HepG2 (cell line): Measurements from ENCODE around the gene RORC. TPM values are rescaled to one million over a fixed set of nuclear protein-coding genes. Genes with fewer than 3 reads are reported as not detected.

Source experiments
- ATAC-seq: fragments of 200-7000 bp; cut with Tn5 transposase; 3 replicates; pipeline ENCODE4 v1.9.1; 2020; ENCODE audit warnings: mild to moderate bottlenecking, moderate library complexity
- Bru-seq: library from RNA; stranded (reverse); fragments of 400-500 nt; gene quantifications from one replicate; lab custom pipeline; 2021; lab: Mats Ljungman, UMichigan
- BruChase-seq, 2 experiments: library from RNA; stranded (reverse); fragments of 400-500 nt; gene quantifications; one replicate each; lab custom pipeline; 2021; lab: Mats Ljungman, UMichigan
- BruUV-seq: library from RNA; stranded (reverse); fragments of 400-500 nt; replicated peaks from 2 replicates; lab custom pipeline; 2021; lab: Mats Ljungman, UMichigan
- CTCF ChIA-PET: fragments of 300-600 bp; formaldehyde crosslinking; extraction: SDS; loops from one replicate; lab custom pipeline; 2021; ENCODE audit warnings: low total read pairs, inconsistent platforms, low intra/inter-chr PET ratio; lab: Yijun Ruan, JAX
- POLR2A ChIA-PET: fragments of 350-600 bp; sonication (Branson Sonifier 250); formaldehyde crosslinking; loops from one replicate; lab custom pipeline; 2020; ENCODE audit warnings: antibody characterized with exemption, inconsistent platforms; lab: Yijun Ruan, JAX
- DNase-seq: peaks from one replicate; pipeline ENCODE4 v3.0.0-alpha.2; 2015; ENCODE audit warnings: low spot score
- FAIRE-seq: peaks from 3 replicates; lab custom pipeline; 2011; peaks lifted over from hg19 to GRCh38; lab: Jason Lieb, UNC
- H2AFZ ChIP-seq: one replicate; pipeline ENCODE4 v1.6.1; 2011; ENCODE audit warnings: low read length, inconsistent platforms
- H3K27ac ChIP-seq: fragments of 300-600 bp; 3 replicates; pipeline ENCODE4 v1.8.0; 2011; ENCODE audit warnings: mixed run types, mild to moderate bottlenecking, mixed read lengths, low read length, inconsistent platforms; ENCODE audit not compliant: insufficient read depth; ENCODE audit errors: extremely low read length
- H3K27me3 ChIP-seq, 2 experiments: fragments of 200-600 bp in 1 of 2; 2 replicates in 1 of 2; 3 replicates in 1 of 2; pipeline versions ENCODE4 v1.6.0 to v1.8.0; 2011; ENCODE audit warnings: low read length in 2 of 2, mild to moderate bottlenecking in 2 of 2, moderate library complexity in 2 of 2, inconsistent platforms in 1 of 2; ENCODE audit not compliant: insufficient read depth in 2 of 2, control insufficient read depth in 1 of 2
- H3K36me3 ChIP-seq, 2 experiments: fragments of 200-600 bp in 1 of 2; replicated peaks in 1 of 2; 2 replicates in 1 of 2; 3 replicates in 1 of 2; pipeline versions ENCODE4 v1.5.1 to v1.8.0; 2011; ENCODE audit warnings: low read length in 2 of 2, inconsistent platforms in 1 of 2; ENCODE audit not compliant: insufficient read depth in 2 of 2, control insufficient read depth in 1 of 2
- H3K4me1 ChIP-seq: 2 replicates; pipeline ENCODE4 v1.5.1; 2012; ENCODE audit warnings: low read length, inconsistent platforms; ENCODE audit not compliant: insufficient read depth
- H3K4me2 ChIP-seq: 2 replicates; pipeline ENCODE4 v1.6.0; 2011; ENCODE audit warnings: low read depth, low read length, inconsistent platforms
- H3K4me3 ChIP-seq, 3 experiments: fragments of 200-600 bp in 1 of 3; sonication (generic), shearing (Covaris generic) in 1 of 3; replicated peaks in 1 of 3; 2 replicates each; pipeline ENCODE4 v1.5.1; 2011 to 2016; ENCODE audit warnings: low read length in 3 of 3, inconsistent platforms in 2 of 3, low read depth in 2 of 3, mild to moderate bottlenecking in 2 of 3, control low read depth in 1 of 3, mixed read lengths in 1 of 3; ENCODE audit not compliant: insufficient read depth in 1 of 3
- H3K79me2 ChIP-seq: one replicate; pipeline ENCODE4 v1.6.1; 2011; ENCODE audit warnings: low read length, inconsistent platforms; ENCODE audit not compliant: insufficient read depth
- H3K9ac ChIP-seq: 2 replicates; pipeline ENCODE4 v1.6.0; 2011; ENCODE audit warnings: mild to moderate bottlenecking, low read depth, low read length, inconsistent platforms; ENCODE audit not compliant: insufficient read depth
- H3K9me3 ChIP-seq: 2 replicates; pipeline ENCODE4 v1.5.1; 2012; ENCODE audit warnings: mild to moderate bottlenecking, low read length
- H4K20me1 ChIP-seq: 2 replicates; pipeline ENCODE4 v1.6.0; 2011; ENCODE audit warnings: inconsistent platforms, mild to moderate bottlenecking, low read length, moderate library complexity; ENCODE audit not compliant: insufficient read depth
- ARNT ChIP-seq: fragments of 450-650 bp; IDR thresholded peaks from 2 replicates; pipeline ENCODE4 v1.6.1; 2017
- CENPT ChIP-seq: sonication (generic); formaldehyde crosslinking; IDR thresholded peaks from 2 replicates; pipeline ENCODE4 v1.8.0; 2022; ENCODE audit warnings: low read depth, mild to moderate bottlenecking, moderate library complexity, missing genetic modification reagents
- GTF3A ChIP-seq: sonication (generic); formaldehyde crosslinking; conservative IDR thresholded peaks from 2 replicates; pipeline ENCODE4 v1.4.0; 2020; ENCODE audit warnings: mild to moderate bottlenecking, missing genetic modification reagents
- SAP130 ChIP-seq: IDR thresholded peaks from 2 replicates; pipeline ENCODE4 v1.6.1; 2016; ENCODE audit warnings: low read depth
- SETDB1 ChIP-seq: sonication (generic); formaldehyde crosslinking; IDR thresholded peaks from 2 replicates; pipeline ENCODE4 v1.5.1; 2020; ENCODE audit warnings: missing genetic modification reagents, mild to moderate bottlenecking, borderline replicate concordance
- SKI ChIP-seq: fragments of 450-650 bp; IDR thresholded peaks from one replicate; pipeline ENCODE4 v1.6.1; 2018; ENCODE audit warnings: mild to moderate bottlenecking; ENCODE audit not compliant: partially characterized antibody
- ZNF253 ChIP-seq: sonication (generic); formaldehyde crosslinking; IDR thresholded peaks from 2 replicates; pipeline ENCODE4 v1.8.0; 2022; ENCODE audit warnings: mild to moderate bottlenecking, missing genetic modification reagents, borderline replicate concordance
- ZNF296 ChIP-seq: sonication (generic); formaldehyde crosslinking; conservative IDR thresholded peaks from 2 replicates; pipeline ENCODE4 v1.5.0; 2020; ENCODE audit warnings: mild to moderate bottlenecking, missing genetic modification reagents
- ZNF468 ChIP-seq: sonication (generic); formaldehyde crosslinking; IDR thresholded peaks from 2 replicates; pipeline ENCODE4 v1.8.0; 2022; ENCODE audit warnings: mild to moderate bottlenecking, moderate library complexity, missing genetic modification reagents
- ZNF564 ChIP-seq: sonication (generic); formaldehyde crosslinking; IDR thresholded peaks from 2 replicates; pipeline ENCODE4 v1.8.1; 2023; ENCODE audit warnings: mild to moderate bottlenecking, missing genetic modification reagents
- ZNF569 ChIP-seq: sonication (generic); formaldehyde crosslinking; IDR thresholded peaks from 2 replicates; pipeline ENCODE4 v1.5.0; 2020; ENCODE audit warnings: mild to moderate bottlenecking, missing genetic modification reagents, moderate library complexity, borderline replicate concordance
- ZNF780A ChIP-seq: sonication (generic); formaldehyde crosslinking; IDR thresholded peaks from 2 replicates; pipeline ENCODE4 v1.8.0; 2022; ENCODE audit warnings: mild to moderate bottlenecking, missing genetic modification reagents, moderate library complexity
- ZNF891 ChIP-seq: sonication (generic); formaldehyde crosslinking; IDR thresholded peaks from 2 replicates; pipeline ENCODE4 v1.5.0; 2020; ENCODE audit warnings: mild to moderate bottlenecking, missing genetic modification reagents
- WGBS: methylation state at CpG from one replicate; pipeline ENCODE4 v1.1.6; 2017; ENCODE audit warnings: low lambda C conversion rate; 5-methylcytosine and 5-hydroxymethylcytosine counted together
- in situ Hi-C: cut with HindIII; loops from 2 replicates; pipeline ENCODE4 v1.10.0; 2017; ENCODE audit warnings: low pct_unique_long_range_greater_than_20kb; ENCODE audit not compliant: extremely low pct_ligation_motif_present
- intact Hi-C: fragments of 100-400 bp; cut with micrococcal nuclease; formaldehyde crosslinking; loops from one replicate; pipeline ENCODE4 v1.10.0; 2022; ENCODE audit not compliant: unreplicated experiment
- long read RNA-seq, 2 experiments: library from RNA in 1 of 2; library from polyadenylated mRNA in 1 of 2; stranded (forward) in 1 of 2; unstranded in 1 of 2; transcript quantifications; one replicate each; pipeline ENCODE4 v2.0.0, GENCODE V29; 2019 to 2022
- polyA minus RNA-seq, 3 experiments: library from RNA; depleted of rRNA, polyadenylated mRNA; stranded (reverse); fragments of >200 nt; gene quantifications; 2 replicates each; pipeline ENCODE4 v1.2.3, GENCODE V29; 2011; ENCODE audit warnings: low replicate concordance in 1 of 3
- polyA plus RNA-seq, 8 experiments: library from polyadenylated mRNA; depleted of rRNA in 3 of 8; stranded (reverse) in 7 of 8; unstranded in 1 of 8; fragments of >200 nt; fragmentation: Illumina TruSeq in 4 of 8; extraction: Trizol in 4 of 8; gene quantifications; 2 replicates each; pipeline versions ENCODE4 v1.2.1 to v1.2.3, GENCODE V29; 2011 to 2016; ENCODE audit warnings: low read depth in 4 of 8, missing spikeins in 1 of 8, mixed read lengths in 1 of 8; ENCODE audit not compliant: insufficient read depth in 1 of 8
- total RNA-seq, 5 experiments: library from RNA; depleted of rRNA; stranded (reverse); fragments of >200 nt; fragmentation: Illumina TruSeq; extraction: Trizol; gene quantifications; 2 replicates each; pipeline ENCODE4 v1.2.3, GENCODE V29; 2016; ENCODE audit warnings: low read depth in 1 of 5
- TF ChIP-seq, protein P1 (sequence below): sonication (generic); formaldehyde crosslinking; IDR thresholded peaks from 2 replicates; pipeline ENCODE4 v1.5.0; 2020; ENCODE audit warnings: mild to moderate bottlenecking, missing genetic modification reagents
- TF ChIP-seq, protein P2 (sequence below): sonication (generic); formaldehyde crosslinking; IDR thresholded peaks from 2 replicates; pipeline ENCODE4 v1.8.0; 2022; ENCODE audit warnings: missing genetic modification reagents, mild to moderate bottlenecking, moderate library complexity, borderline replicate concordance

Gene RORC
- total RNA-seq (2016; rRNA removed; fragmentation: Illumina TruSeq; extraction: Trizol) (2.5 TPM in 2 replicates), polyA plus RNA-seq (2011; rRNA removed) (6.5 and 9.3 TPM in 2 replicates), polyA minus RNA-seq (2011; rRNA and poly(A)+ RNA removed; ENCODE audit: low replicate concordance) (11.4 and 22.2 TPM in 2 replicates), Bru-seq, nascent RNA (percentile 39 among the genes with signal in this experiment), BruChase-seq, experiment 1, labeled RNA remaining after a 6-hour chase (percentile 38 among the genes with signal in this experiment), BruChase-seq, experiment 2, labeled RNA remaining after a 2-hour chase (percentile 38 among the genes with signal in this experiment)
- 1.5 and 1.9 TPM in 2 replicates for total RNA-seq (2016; cell fraction: cytosol; rRNA removed; fragmentation: Illumina TruSeq; extraction: Trizol; ENCODE audit: low read depth)
- total RNA-seq (2016; cell fraction: insoluble cytoplasmic fraction; rRNA removed; fragmentation: Illumina TruSeq; extraction: Trizol), result 2.3 and 2.6 TPM in 2 replicates
- total RNA-seq (2016; cell fraction: membrane; rRNA removed; fragmentation: Illumina TruSeq; extraction: Trizol), result 2.3 and 2.5 TPM in 2 replicates
- total RNA-seq (2016; cell fraction: nucleus; rRNA removed; fragmentation: Illumina TruSeq; extraction: Trizol), result 2.4 and 2.5 TPM in 2 replicates
- 5.3 and 5.6 TPM in 2 replicates for polyA plus RNA-seq (2011; cell fraction: cytosol; rRNA removed)
- polyA plus RNA-seq (2011; cell fraction: nucleus; rRNA removed), result 13.5 and 16.6 TPM in 2 replicates
- polyA plus RNA-seq (2012), result 4.0 and 4.5 TPM in 2 replicates
- polyA plus RNA-seq (2016; cell fraction: cytosol; fragmentation: Illumina TruSeq; extraction: Trizol; ENCODE audit: low read depth), result 2.0 and 2.1 TPM in 2 replicates
- polyA plus RNA-seq (2016; cell fraction: insoluble cytoplasmic fraction; fragmentation: Illumina TruSeq; extraction: Trizol; ENCODE audit: low read depth), result 2.1 and 2.2 TPM in 2 replicates
- polyA plus RNA-seq (2016; cell fraction: membrane; fragmentation: Illumina TruSeq; extraction: Trizol; ENCODE audit: low read depth), result 2.2 and 2.4 TPM in 2 replicates
- 3.5 and 4.2 TPM in 2 replicates for polyA plus RNA-seq (2016; cell fraction: nucleus; fragmentation: Illumina TruSeq; extraction: Trizol; ENCODE audit: insufficient read depth, low read depth)
- polyA minus RNA-seq (2011; cell fraction: cytosol; rRNA and poly(A)+ RNA removed), result 3.3 and 4.8 TPM in 2 replicates
- polyA minus RNA-seq (2011; cell fraction: nucleus; rRNA and poly(A)+ RNA removed), result 8.2 and 9.8 TPM in 2 replicates
- long read RNA-seq, experiment 1, partial matches to known transcripts, result 6 of 9 reads
- long read RNA-seq, experiment 1, other reads (novel, unspliced or antisense), result 0 of 9 reads
- long read RNA-seq, experiment 2, partial matches to known transcripts, result 0 of 9 reads
- long read RNA-seq, experiment 2, other reads (novel, unspliced or antisense), result 5 of 9 reads

DNA sequence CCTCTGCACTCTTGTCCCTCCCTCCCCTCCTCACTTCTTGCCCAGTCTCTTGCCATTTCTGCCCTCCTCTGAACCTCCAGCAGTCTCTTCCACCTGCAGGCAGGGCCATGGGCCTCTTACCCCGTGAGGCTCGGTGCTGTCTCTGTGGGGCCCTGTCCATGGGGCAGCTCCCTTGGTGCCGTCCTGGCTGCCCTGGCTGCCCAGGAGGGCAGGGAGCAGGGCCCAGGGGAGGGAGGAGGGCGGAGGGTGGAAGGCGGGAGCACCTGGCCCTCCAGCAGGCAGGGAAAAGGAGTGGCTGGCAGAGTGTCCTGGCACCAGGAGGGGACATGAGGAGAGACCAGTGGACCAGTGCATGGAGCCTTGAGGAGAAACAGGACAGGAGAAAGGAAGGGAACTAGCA is at the start of gene RORC:
Gene RORC, minus strand, starts transcription at position 198 of the 400 bp plus-strand sequence. Its CDS starts 38 bp downstream, at position 160.
- Histone ChIP-seq H3K9ac (peak within 1 kb of the TSS; percentile 74), H3K4me3 (peak within 1 kb of the TSS; percentile 60 to 83 (median 65)), H3K27ac (peak within 1 kb of the TSS; percentile 57), H3K4me2 (peak within 1 kb of the TSS; percentile 100), H3K9me3 (no peaks in the 10 kb centered on the region), H3K4me1 (peaks cover 67% of the 10 kb centered on the region), H3K36me3 (no peaks in the 10 kb centered on the region), H3K27me3 (no peaks in the 10 kb centered on the region; a peak in 2 of 5 replicates), H2AFZ (peak within 1 kb of the TSS; percentile 47), H3K79me2 (no peaks in the 10 kb centered on the region), H4K20me1 (no peaks in the 10 kb centered on the region)
- intact Hi-C loops (loop anchor here (5.0 to 10.0 kb wide), 4 partner anchors 39 to 387 kb away; partner anchors contain the start of genes MRPL9, TDRKH and TUFT1), in situ Hi-C loops (loop anchor here (10.0 kb wide), 2 partner anchors 117 to 237 kb away; partner anchors contain the start of gene CELF3)
- ChIA-PET CTCF (no interaction called here), POLR2A (interaction anchor here (1.1 to 1.3 kb wide), 3 partner anchors 69 to 459 kb away, joined by 4 to 6 read pairs (median 4); partner anchors contain the start of genes MRPL9, SELENBP1 and SNX27)
- FAIRE-seq (no peak), DNase-seq (peak; percentile 16), ATAC-seq (peak; percentile 52)
- BruUV-seq, result no TSS peak
- 0% methylated on average over 5 of the region's 5 CpGs for WGBS
- no peak for TF ChIP-seq ZNF891 (CRISPR knock-in tag)
- TF ChIP-seq, protein P1, sequence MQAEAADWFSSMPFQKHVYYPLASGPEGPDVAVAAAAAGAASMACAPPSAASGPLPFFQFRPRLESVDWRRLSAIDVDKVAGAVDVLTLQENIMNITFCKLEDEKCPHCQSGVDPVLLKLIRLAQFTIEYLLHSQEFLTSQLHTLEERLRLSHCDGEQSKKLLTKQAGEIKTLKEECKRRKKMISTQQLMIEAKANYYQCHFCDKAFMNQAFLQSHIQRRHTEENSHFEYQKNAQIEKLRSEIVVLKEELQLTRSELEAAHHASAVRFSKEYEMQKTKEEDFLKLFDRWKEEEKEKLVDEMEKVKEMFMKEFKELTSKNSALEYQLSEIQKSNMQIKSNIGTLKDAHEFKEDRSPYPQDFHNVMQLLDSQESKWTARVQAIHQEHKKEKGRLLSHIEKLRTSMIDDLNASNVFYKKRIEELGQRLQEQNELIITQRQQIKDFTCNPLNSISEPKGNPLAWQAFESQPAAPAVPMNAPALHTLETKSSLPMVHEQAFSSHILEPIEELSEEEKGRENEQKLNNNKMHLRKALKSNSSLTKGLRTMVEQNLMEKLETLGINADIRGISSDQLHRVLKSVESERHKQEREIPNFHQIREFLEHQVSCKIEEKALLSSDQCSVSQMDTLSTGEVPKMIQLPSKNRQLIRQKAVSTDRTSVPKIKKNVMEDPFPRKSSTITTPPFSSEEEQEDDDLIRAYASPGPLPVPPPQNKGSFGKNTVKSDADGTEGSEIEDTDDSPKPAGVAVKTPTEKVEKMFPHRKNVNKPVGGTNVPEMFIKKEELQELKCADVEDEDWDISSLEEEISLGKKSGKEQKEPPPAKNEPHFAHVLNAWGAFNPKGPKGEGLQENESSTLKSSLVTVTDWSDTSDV (CRISPR knock-in tag), result no peak
- TF ChIP-seq GTF3A (CRISPR knock-in tag), result no peak
- TF ChIP-seq ZNF468 (CRISPR knock-in tag), result no peak
- no peak for TF ChIP-seq ZNF296 (CRISPR knock-in tag)
- TF ChIP-seq ZNF564 (CRISPR knock-in tag), result no peak
- TF ChIP-seq ZNF569 (CRISPR knock-in tag), result no peak
- peak; percentile 61 for TF ChIP-seq SAP130
- TF ChIP-seq ARNT, result no peak
- TF ChIP-seq CENPT (CRISPR knock-in tag), result no peak
- TF ChIP-seq SETDB1 (CRISPR knock-in tag), result no peak
- TF ChIP-seq, protein P2, sequence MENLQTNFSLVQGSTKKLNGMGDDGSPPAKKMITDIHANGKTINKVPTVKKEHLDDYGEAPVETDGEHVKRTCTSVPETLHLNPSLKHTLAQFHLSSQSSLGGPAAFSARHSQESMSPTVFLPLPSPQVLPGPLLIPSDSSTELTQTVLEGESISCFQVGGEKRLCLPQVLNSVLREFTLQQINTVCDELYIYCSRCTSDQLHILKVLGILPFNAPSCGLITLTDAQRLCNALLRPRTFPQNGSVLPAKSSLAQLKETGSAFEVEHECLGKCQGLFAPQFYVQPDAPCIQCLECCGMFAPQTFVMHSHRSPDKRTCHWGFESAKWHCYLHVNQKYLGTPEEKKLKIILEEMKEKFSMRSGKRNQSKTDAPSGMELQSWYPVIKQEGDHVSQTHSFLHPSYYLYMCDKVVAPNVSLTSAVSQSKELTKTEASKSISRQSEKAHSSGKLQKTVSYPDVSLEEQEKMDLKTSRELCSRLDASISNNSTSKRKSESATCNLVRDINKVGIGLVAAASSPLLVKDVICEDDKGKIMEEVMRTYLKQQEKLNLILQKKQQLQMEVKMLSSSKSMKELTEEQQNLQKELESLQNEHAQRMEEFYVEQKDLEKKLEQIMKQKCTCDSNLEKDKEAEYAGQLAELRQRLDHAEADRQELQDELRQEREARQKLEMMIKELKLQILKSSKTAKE (CRISPR knock-in tag), result no peak
- TF ChIP-seq ZNF253 (CRISPR knock-in tag), result no peak
- TF ChIP-seq SKI, result no peak
- no peak for TF ChIP-seq ZNF780A (CRISPR knock-in tag)
